ENCODE measurements around the gene ZBTB24.

The ZBTB24 gene

GRCh38 chr6:109420751-109421150, 62.3 kb downstream of the ZBTB24 start:
- no peak for DNase-seq (ENCODE audit: low read depth, low spot score)

GRCh38 chr6:109417646-109418045, 65.4 kb downstream of the ZBTB24 start:
- DNase-seq (ENCODE audit: low read depth, low spot score) = no peak

Data from smooth muscle cell of the brain vasculature (primary cell).